Lung (tissue), 12 donors: ENCODE data around the gene CSNK1A1. TPM values are rescaled to one million over a fixed set of nuclear protein-coding genes. Genes with fewer than 3 reads are reported as not detected.

Source experiments
- ATAC-seq: fragments of 200-7000 bp; cut with Tn5 transposase; one replicate; pipeline ENCODE4 v1.9.1; 2020; ENCODE audit warnings: moderate number of reproducible peaks; ENCODE audit not compliant: insufficient read depth, low FRiP score
- DNase-seq, 3 donors: peaks; one replicate each; pipeline ENCODE4 v3.0.0-alpha.2; 2013 to 2017
- H3K27ac ChIP-seq, 2 donors: one replicate each; pipeline ENCODE4 v1.5.1; 2013; ENCODE audit warnings: mild to moderate bottlenecking in 2 of 2, moderate library complexity in 2 of 2, control low read depth in 1 of 2, inconsistent platforms in 1 of 2, low read depth in 1 of 2, low read length in 1 of 2
- H3K27me3 ChIP-seq, 3 donors: one replicate each; pipeline ENCODE4 v1.5.1; 2013; ENCODE audit warnings: low read length in 2 of 3; ENCODE audit not compliant: control insufficient read depth in 3 of 3, insufficient read depth in 3 of 3
- H3K36me3 ChIP-seq, 4 donors: one replicate each; pipeline ENCODE4 v1.5.1; 2013; ENCODE audit warnings: low read length in 4 of 4, mild to moderate bottlenecking in 1 of 4, moderate library complexity in 1 of 4; ENCODE audit not compliant: control insufficient read depth in 4 of 4, insufficient read depth in 4 of 4
- H3K4me1 ChIP-seq, 5 donors: one replicate each; pipeline ENCODE4 v1.5.1; 2013; ENCODE audit warnings: low read length in 5 of 5, mild to moderate bottlenecking in 2 of 5, moderate library complexity in 1 of 5; ENCODE audit not compliant: control insufficient read depth in 5 of 5, insufficient read depth in 5 of 5
- H3K4me3 ChIP-seq: one replicate; pipeline ENCODE4 v1.5.1; 2013; ENCODE audit warnings: mild to moderate bottlenecking, control low read depth, moderate library complexity
- H3K9ac ChIP-seq, 2 donors: one replicate each; pipeline ENCODE4 v1.5.1; 2013; ENCODE audit warnings: low read length in 2 of 2, control low read depth in 1 of 2; ENCODE audit not compliant: insufficient read depth in 1 of 2
- H3K9me3 ChIP-seq, 4 donors: one replicate each; pipeline ENCODE4 v1.5.1; 2013; ENCODE audit warnings: low read length in 3 of 4, mild to moderate bottlenecking in 1 of 4, moderate library complexity in 1 of 4; ENCODE audit not compliant: control insufficient read depth in 4 of 4, insufficient read depth in 3 of 4
- WGBS, 2 donors: extraction: QIAGEN DNeasy Blood & Tissue Kit; methylation state at CpG; one replicate each; pipeline ENCODE4 v1.1.7; 2013; 5-methylcytosine and 5-hydroxymethylcytosine counted together
- polyA plus RNA-seq, 2 donors: library from polyadenylated mRNA; stranded (reverse); fragments of 200-250 nt; gene quantifications; one replicate each; pipeline ENCODE4 v1.2.1, GENCODE V29; 2013
- total RNA-seq, 2 donors: library from RNA; depleted of rRNA in 1 of 2; stranded (reverse); fragments of >200 nt in 1 of 2; gene quantifications; one replicate each; pipeline ENCODE4 v1.2.1, GENCODE V29; 2014 to 2021
- TF ChIP-seq, protein P1 (sequence below): IDR thresholded peaks from 2 replicates; pipeline ENCODE4 v1.5.1; 2012; ENCODE audit warnings: mild to moderate bottlenecking; ENCODE audit errors: control extremely low read depth, extremely low read depth
- donor health status: control.
- donor health status: control.
- donor health status: Bipolar disorder and iron deficiency.
- donor health status: healthy.
- donor health status: DM: yes; HTN: yes; CAD: no.

CSNK1A1 gene
- total and polyA plus RNA-seq, 4 donors: 48.6 to 299 (median 193) TPM

DNA sequence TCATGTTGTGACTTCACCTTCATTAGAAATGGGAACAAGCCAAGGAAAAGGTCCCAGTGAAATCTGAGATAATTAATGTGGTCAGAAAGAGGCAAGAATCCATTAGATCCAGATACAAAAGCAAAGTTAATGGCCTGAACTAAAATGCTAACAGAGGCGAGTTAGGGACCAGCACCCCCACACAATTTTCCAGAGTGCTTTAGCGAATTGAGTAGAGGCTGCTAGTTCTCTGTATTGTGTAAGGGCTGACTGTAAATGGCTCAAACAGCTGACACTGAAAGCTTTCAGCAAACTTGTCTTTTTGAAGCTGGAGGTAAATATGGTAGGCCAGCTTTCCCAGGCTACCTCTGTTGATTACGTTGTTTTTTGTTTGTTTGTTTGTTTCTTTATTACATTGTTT, 75.5 kb downstream of the CSNK1A1 start:
- no peaks in the 10 kb centered on the region for H3K9me3 ChIP-seq
- ATAC-seq (no peak), DNase-seq (peak in 1 of 3 donors; percentile 61)
- H3K4me3 ChIP-seq: no peak overlapping the region
- no peaks in the 10 kb centered on the region for H3K36me3 ChIP-seq
- H3K4me1 ChIP-seq: peaks cover 0 to 11% (median 0%) of the 10 kb centered on the region in 5 donors
- TF ChIP-seq, protein P1, sequence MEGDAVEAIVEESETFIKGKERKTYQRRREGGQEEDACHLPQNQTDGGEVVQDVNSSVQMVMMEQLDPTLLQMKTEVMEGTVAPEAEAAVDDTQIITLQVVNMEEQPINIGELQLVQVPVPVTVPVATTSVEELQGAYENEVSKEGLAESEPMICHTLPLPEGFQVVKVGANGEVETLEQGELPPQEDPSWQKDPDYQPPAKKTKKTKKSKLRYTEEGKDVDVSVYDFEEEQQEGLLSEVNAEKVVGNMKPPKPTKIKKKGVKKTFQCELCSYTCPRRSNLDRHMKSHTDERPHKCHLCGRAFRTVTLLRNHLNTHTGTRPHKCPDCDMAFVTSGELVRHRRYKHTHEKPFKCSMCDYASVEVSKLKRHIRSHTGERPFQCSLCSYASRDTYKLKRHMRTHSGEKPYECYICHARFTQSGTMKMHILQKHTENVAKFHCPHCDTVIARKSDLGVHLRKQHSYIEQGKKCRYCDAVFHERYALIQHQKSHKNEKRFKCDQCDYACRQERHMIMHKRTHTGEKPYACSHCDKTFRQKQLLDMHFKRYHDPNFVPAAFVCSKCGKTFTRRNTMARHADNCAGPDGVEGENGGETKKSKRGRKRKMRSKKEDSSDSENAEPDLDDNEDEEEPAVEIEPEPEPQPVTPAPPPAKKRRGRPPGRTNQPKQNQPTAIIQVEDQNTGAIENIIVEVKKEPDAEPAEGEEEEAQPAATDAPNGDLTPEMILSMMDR: no peak
- WGBS, 2 donors: 87 to 91% methylated on average over 3 of the region's 3 CpGs
- no peak overlapping the region for H3K9ac ChIP-seq
- no peaks in the 10 kb centered on the region for H3K27me3 ChIP-seq
- H3K27ac ChIP-seq: no peak overlapping the region

GRCh38 chr5:149474198-149474597, 77.0 kb downstream of the CSNK1A1 start:
- TF ChIP-seq, protein P1: no peak
- no peaks in the 10 kb centered on the region for H3K27me3 ChIP-seq
- no peaks in the 10 kb centered on the region for H3K9me3 ChIP-seq
- H3K9ac ChIP-seq: no peak overlapping the region
- peaks cover 0 to 11% (median 0%) of the 10 kb centered on the region in 5 donors for H3K4me1 ChIP-seq
- H3K4me3 ChIP-seq: no peak overlapping the region
- DNase-seq (no peak), ATAC-seq (no peak)
- no peak overlapping the region for H3K27ac ChIP-seq
- no peaks in the 10 kb centered on the region for H3K36me3 ChIP-seq
- 87 to 96% methylated on average over 3 of the region's 3 CpGs for WGBS, 2 donors

DNA sequence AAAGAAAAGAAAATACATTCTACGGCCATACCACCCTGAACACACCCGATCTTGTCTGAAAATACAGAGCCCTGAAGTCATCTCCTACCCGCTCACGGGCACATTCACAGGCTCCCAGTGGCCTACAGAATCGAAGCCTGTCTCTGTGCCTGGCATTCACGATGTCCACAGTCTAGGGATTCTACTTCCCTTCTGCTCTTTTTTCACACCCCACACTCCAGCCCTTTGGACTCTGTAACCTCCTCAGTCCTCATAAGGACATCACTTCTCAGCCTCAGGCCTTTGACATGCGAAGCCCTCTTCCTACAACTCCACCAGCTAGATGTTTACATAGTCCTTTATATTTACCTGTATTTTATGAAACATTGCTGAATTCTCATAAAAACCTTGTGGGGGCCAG, 77.8 kb downstream of the CSNK1A1 start:
- H3K9me3 ChIP-seq: no peaks in the 10 kb centered on the region

More for the DNA sequence above, 77.8 kb downstream of the CSNK1A1 start:
- H3K9ac ChIP-seq: no peak overlapping the region
- H3K36me3 ChIP-seq: no peaks in the 10 kb centered on the region
- H3K4me1 ChIP-seq: peaks cover 0 to 8% (median 0%) of the 10 kb centered on the region in 5 donors
- ATAC-seq (no peak), DNase-seq (no peak)
- H3K27me3 ChIP-seq: no peaks in the 10 kb centered on the region
- WGBS, 2 donors: 93 to 96% methylated on average over 7 of the region's 7 CpGs
- H3K4me3 ChIP-seq: no peak overlapping the region
- TF ChIP-seq, protein P1: no peak
- no peak overlapping the region for H3K27ac ChIP-seq
